ENCODE results near the gene PCDHAC2. TPM values are rescaled to one million over a fixed set of nuclear protein-coding genes. Genes with fewer than 3 reads are reported as not detected.

The PCDHAC2 gene
- polyA plus RNA-seq, 1 of the 3 experiments (the other 2 are of a cell fraction) = 0.39 TPM

DNA sequence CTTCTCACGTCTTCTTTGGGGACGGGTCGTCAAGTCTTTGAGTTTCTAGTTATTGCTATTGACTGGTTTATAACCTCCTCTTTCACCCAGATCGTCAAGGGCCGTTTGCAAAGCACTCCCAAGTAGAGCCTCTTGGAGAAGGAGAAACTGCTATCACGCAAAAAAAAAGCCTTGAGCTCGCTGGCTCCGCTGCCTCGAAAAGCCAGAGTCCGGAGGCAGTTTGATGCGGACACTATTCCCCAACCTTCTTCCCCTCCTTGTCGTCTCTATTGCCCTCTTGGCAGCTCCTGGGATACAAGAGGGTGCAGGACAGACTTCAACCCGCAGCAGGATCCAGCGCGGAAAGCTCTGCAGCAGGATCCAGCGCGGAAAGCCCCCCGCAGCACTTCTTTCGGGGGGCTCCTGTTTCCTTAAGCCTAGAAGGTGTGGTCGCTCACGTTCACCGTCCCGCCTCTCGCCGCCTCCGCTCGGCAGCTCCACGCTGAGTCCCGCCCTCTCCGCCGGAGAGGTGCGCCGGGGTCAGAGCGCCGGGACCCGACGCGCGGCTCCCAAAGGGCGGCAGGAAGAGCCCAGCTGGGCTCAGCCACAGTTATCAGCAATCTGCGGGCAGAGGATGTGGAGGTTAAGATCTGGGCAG is 40.4 kb upstream of the PCDHAC2 start, which contains the start of gene PCDHAC1:
TSS of gene PCDHAC1 (plus strand) at position 494 of the 637 bp plus-strand sequence. CDS start 594 bp downstream, outside the sequence.
- no peaks in the 10 kb centered on the region for H3K9me2 ChIP-seq
- peak; percentile 85 for DNase-seq
- H3K9ac ChIP-seq = no peak within 1 kb of the TSS
- no peaks in the 10 kb centered on the region for H3K27me3 ChIP-seq (ENCODE audit: insufficient read depth)
- 7% methylated on average over 33 of the region's 41 CpGs for WGBS (ENCODE audit: low lambda C conversion rate)
- H3K9me3 ChIP-seq = no peaks in the 10 kb centered on the region
- peak within 1 kb of the TSS; percentile 81 for H3K4me2 ChIP-seq
- ChIA-PET CTCF (interaction anchor here (0.6 to 5.0 kb wide), 45 partner anchors 9 to 251 kb away, joined by 3 to 194 read pairs (median 6); partner anchors contain the start of genes PCDHA10, PCDHA12, PCDHA4 and PCDHA5), POLR2A (interaction anchor here (0.9 to 2.8 kb wide), 8 partner anchors 10 to 120 kb away, joined by 3 to 54 read pairs (median 6); partner anchors contain the start of genes PCDHA8 and PCDHAC2)
- peak within 1 kb of the TSS; percentile 84; the same call in 1 of the 2 replicates for H2AFZ ChIP-seq (ENCODE audit: low read depth)
- H3K79me2 ChIP-seq (ENCODE audit: insufficient read depth) = no peaks in the 10 kb centered on the region
- H4K20me1 ChIP-seq (ENCODE audit: insufficient read depth) = no peaks in the 10 kb centered on the region
- no peaks in the 10 kb centered on the region for H3K36me3 ChIP-seq (replicated peaks in 1 of 2; ENCODE audit: control insufficient read depth in 1 of 2, insufficient read depth in 2 of 2, low read length in 1 of 2)
- peaks cover 0 to 7% of the 10 kb centered on the region in 2 experiments; a peak in 2 of 4 replicates for H3K4me1 ChIP-seq (ENCODE audit: control insufficient read depth in 1 of 2, insufficient read depth in 2 of 2, low read depth in 1 of 2, low read length in 1 of 2)
- H3F3A ChIP-seq (replicated peaks; ENCODE audit: insufficient read depth) = no peaks in the 10 kb centered on the region
- peak within 1 kb of the TSS; percentile 54 to 62 for H3K4me3 ChIP-seq (ENCODE audit: low read depth in 2 of 2, low read length in 1 of 2)
- no peak for TF ChIP-seq MAX (IDR thresholded peaks at IDR 0.05; ENCODE audit: low read depth)
- TF ChIP-seq MXI1 (IDR thresholded peaks at IDR 0.05; ENCODE audit: low read depth, low read length) = peak; percentile 68; the same call in 1 of the 2 replicates
- peak; percentile 17; the same call in 1 of the 2 replicates for TF ChIP-seq NRF1 (IDR thresholded peaks at IDR 0.05; ENCODE audit: low read depth, low read length)
- peak within 1 kb of the TSS in 1 of 2 experiments; percentile 79; a peak in 2 of 4 replicates for H3K27ac ChIP-seq (ENCODE audit: low read depth in 2 of 2, low read length in 1 of 2)

DNA sequence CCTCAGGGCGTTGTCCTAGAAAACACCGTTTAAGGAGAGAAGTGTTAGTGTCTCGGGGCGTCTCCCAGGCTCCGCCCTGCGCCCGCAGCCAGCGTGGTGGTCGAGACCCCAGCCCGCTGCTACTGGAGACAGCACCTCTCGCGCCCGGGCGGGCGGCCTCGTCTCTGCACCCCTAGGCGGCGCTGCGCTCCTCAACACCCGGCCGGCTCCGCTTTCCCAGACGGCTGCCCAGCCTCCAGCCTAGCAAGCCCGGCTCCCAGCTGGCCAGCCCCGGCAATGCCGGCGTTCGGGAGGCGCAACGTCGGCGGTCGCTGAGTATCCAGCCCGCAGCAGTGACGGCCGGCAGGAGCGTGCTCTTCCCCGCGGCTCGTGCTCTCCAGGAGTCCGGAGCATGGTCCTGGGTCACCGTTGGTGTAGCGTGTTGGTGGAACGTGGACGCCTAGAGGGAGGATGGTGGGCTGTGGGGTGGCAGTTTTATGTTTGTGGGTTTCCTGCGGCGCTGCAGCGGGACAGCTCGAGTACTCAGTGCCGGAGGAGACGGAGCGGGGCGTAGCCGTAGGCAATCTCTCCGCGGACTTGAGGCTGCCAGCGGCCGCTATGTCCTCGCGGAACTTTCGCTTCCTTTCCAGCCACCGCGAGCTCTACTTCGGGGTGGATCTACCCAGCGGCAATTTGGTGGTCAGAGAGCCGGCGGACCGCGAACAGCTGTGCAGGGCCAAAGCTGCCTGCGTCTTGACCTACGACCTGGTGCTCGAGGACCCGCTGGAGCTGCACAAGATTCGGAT is 39.6 kb upstream of the PCDHAC2 start:
- H3K4me3 ChIP-seq (ENCODE audit: low read depth in 2 of 2, low read length in 1 of 2) = peak overlapping the region; percentile 54 to 62
- H3K27me3 ChIP-seq (ENCODE audit: insufficient read depth) = no peaks in the 10 kb centered on the region
- H3K9me3 ChIP-seq = no peaks in the 10 kb centered on the region
- H3K9ac ChIP-seq = no peak overlapping the region
- POLR2A ChIA-PET = interaction anchor here (0.9 to 2.8 kb wide), 8 partner anchors 9 to 120 kb away, joined by 3 to 54 read pairs (median 6); partner anchors contain the start of genes PCDHA8 and PCDHAC2
- peak overlapping the region; percentile 81 for H3K4me2 ChIP-seq
- peak overlapping the region in 1 of 2 experiments; percentile 79; a peak in 2 of 4 replicates for H3K27ac ChIP-seq (ENCODE audit: low read depth in 2 of 2, low read length in 1 of 2)
- H3F3A ChIP-seq (replicated peaks; ENCODE audit: insufficient read depth) = no peaks in the 10 kb centered on the region
- H3K9me2 ChIP-seq = no peaks in the 10 kb centered on the region
- H2AFZ ChIP-seq (ENCODE audit: low read depth) = peak overlapping the region; percentile 84; the same call in 1 of the 2 replicates
- DNase-seq = peak; percentile 95
- H3K79me2 ChIP-seq (ENCODE audit: insufficient read depth) = no peaks in the 10 kb centered on the region
- no peaks in the 10 kb centered on the region for H3K36me3 ChIP-seq (replicated peaks in 1 of 2; ENCODE audit: control insufficient read depth in 1 of 2, insufficient read depth in 2 of 2, low read length in 1 of 2)
- no peaks in the 10 kb centered on the region for H4K20me1 ChIP-seq (ENCODE audit: insufficient read depth)
- CTCF ChIA-PET = interaction anchor here (0.5 to 5.0 kb wide), 50 partner anchors 10 to 630 kb away, joined by 3 to 194 read pairs (median 6); partner anchors contain the start of genes PCDHA10, PCDHA12, PCDHA4 and PCDHA5
- WGBS (ENCODE audit: low lambda C conversion rate) = 9% methylated on average over 22 of the region's 74 CpGs
- H3K4me1 ChIP-seq (ENCODE audit: control insufficient read depth in 1 of 2, insufficient read depth in 2 of 2, low read depth in 1 of 2, low read length in 1 of 2) = peaks cover 0 to 7% of the 10 kb centered on the region in 2 experiments; a peak in 2 of 4 replicates
- no peak for TF ChIP-seq ELF1 (IDR thresholded peaks at IDR 0.05)
- TF ChIP-seq RCOR1 (IDR thresholded peaks at IDR 0.05; ENCODE audit: low read length) = no peak
- 0 out of 2 replicates have a peak, but pooled peaks have one; percentile 21 for TF ChIP-seq MAX (IDR thresholded peaks at IDR 0.05; ENCODE audit: low read depth)
- no peak for TF ChIP-seq YY1 (IDR thresholded peaks at IDR 0.05; ENCODE audit: low read depth)
- no peak for TF ChIP-seq MXI1 (IDR thresholded peaks at IDR 0.05; ENCODE audit: low read depth, low read length)
- no peak for TF ChIP-seq NRF1 (IDR thresholded peaks at IDR 0.05; ENCODE audit: low read depth, low read length)
- TF ChIP-seq SMC3 (IDR thresholded peaks at IDR 0.05; ENCODE audit: low read depth, low read length) = peak; percentile 72
- TF ChIP-seq FOSL2 (IDR thresholded peaks at IDR 0.05; ENCODE audit: borderline replicate concordance, low read depth) = no peak
- TF ChIP-seq TCF12 (IDR thresholded peaks at IDR 0.05) = no peak; the same call in 1 of the 2 replicates
- TF ChIP-seq USF1 (IDR thresholded peaks at IDR 0.05; ENCODE audit: borderline replicate concordance, low read depth) = no peak
- TF ChIP-seq MEF2A (IDR thresholded peaks at IDR 0.05; ENCODE audit: borderline replicate concordance, low read depth) = no peak
- TF ChIP-seq, protein P1, sequence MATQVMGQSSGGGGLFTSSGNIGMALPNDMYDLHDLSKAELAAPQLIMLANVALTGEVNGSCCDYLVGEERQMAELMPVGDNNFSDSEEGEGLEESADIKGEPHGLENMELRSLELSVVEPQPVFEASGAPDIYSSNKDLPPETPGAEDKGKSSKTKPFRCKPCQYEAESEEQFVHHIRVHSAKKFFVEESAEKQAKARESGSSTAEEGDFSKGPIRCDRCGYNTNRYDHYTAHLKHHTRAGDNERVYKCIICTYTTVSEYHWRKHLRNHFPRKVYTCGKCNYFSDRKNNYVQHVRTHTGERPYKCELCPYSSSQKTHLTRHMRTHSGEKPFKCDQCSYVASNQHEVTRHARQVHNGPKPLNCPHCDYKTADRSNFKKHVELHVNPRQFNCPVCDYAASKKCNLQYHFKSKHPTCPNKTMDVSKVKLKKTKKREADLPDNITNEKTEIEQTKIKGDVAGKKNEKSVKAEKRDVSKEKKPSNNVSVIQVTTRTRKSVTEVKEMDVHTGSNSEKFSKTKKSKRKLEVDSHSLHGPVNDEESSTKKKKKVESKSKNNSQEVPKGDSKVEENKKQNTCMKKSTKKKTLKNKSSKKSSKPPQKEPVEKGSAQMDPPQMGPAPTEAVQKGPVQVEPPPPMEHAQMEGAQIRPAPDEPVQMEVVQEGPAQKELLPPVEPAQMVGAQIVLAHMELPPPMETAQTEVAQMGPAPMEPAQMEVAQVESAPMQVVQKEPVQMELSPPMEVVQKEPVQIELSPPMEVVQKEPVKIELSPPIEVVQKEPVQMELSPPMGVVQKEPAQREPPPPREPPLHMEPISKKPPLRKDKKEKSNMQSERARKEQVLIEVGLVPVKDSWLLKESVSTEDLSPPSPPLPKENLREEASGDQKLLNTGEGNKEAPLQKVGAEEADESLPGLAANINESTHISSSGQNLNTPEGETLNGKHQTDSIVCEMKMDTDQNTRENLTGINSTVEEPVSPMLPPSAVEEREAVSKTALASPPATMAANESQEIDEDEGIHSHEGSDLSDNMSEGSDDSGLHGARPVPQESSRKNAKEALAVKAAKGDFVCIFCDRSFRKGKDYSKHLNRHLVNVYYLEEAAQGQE (IDR thresholded peaks at IDR 0.05; ENCODE audit: low read depth, low read length) = no peak
- peak; percentile 56 for TF ChIP-seq GATA2 (CRISPR knock-in tag; IDR thresholded peaks at IDR 0.05)
- TF ChIP-seq, protein P2, sequence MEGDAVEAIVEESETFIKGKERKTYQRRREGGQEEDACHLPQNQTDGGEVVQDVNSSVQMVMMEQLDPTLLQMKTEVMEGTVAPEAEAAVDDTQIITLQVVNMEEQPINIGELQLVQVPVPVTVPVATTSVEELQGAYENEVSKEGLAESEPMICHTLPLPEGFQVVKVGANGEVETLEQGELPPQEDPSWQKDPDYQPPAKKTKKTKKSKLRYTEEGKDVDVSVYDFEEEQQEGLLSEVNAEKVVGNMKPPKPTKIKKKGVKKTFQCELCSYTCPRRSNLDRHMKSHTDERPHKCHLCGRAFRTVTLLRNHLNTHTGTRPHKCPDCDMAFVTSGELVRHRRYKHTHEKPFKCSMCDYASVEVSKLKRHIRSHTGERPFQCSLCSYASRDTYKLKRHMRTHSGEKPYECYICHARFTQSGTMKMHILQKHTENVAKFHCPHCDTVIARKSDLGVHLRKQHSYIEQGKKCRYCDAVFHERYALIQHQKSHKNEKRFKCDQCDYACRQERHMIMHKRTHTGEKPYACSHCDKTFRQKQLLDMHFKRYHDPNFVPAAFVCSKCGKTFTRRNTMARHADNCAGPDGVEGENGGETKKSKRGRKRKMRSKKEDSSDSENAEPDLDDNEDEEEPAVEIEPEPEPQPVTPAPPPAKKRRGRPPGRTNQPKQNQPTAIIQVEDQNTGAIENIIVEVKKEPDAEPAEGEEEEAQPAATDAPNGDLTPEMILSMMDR (IDR thresholded peaks at IDR 0.05) = peak; percentile 70
- no peak for TF ChIP-seq EP300 (IDR thresholded peaks at IDR 0.05; ENCODE audit: borderline replicate concordance in 1 of 2, low read depth in 1 of 2, low read length in 1 of 2)
- TF ChIP-seq RFX5 (IDR thresholded peaks at IDR 0.05; ENCODE audit: low read length) = no peak
